Left lobe of liver (tissue), 2 donors: Measurements from ENCODE around the gene REPS1. TPM values are rescaled to one million over a fixed set of nuclear protein-coding genes. Genes with fewer than 3 reads are reported as not detected.

Experiments used
- ATAC-seq: fragments of 200-7000 bp; cut with Tn5 transposase; one replicate; pipeline ENCODE4 v1.9.1; 2020; ENCODE audit warnings: mild to moderate bottlenecking, moderate library complexity
- DNase-seq: peaks from one replicate; pipeline ENCODE4 v3.0.0-alpha.2; 2020; ENCODE audit warnings: low spot score
- total RNA-seq: library from RNA; stranded (reverse); gene quantifications from one replicate; pipeline ENCODE4 v1.2.1, GENCODE V29; 2021
- donor health status: DM: no; HTN: no; CAD: no; lungs with moderate emphysema.
- donor health status: DM: no; HTN: yes; CAD: no.

REPS1 gene
- total RNA-seq, 1 donor from 2014 or later = 49.4 TPM

DNA sequence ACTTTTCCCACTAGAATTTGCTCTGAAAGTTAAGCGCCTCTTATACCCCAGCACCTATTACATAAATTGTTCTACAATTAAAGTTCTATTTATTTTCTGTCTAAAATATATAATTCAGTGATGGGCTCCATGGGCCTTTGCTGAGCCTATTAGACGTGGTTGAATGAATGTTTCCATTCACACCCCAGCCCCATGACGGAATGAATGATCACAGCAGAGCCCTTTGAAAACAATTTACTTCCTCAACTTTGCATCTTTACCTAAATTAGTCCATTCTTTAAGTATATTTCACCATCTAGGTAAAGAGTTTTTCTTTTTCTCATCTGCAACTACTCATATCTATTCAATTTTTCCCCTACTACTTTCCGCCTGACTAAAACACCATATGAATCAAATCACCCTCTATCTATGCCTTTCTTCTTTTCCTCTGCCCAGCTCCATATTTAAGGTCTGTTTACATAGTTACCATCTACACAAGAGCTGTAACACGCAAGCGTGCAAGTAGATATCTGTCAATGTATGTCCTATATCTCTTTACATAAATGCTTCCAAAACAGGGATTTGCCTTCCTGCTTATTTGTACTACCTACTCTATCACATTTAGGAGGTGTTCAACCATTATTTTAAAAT, 122.5 kb downstream of the REPS1 start:
- DNase-seq = no peak
- no peak for ATAC-seq

GRCh38 chr6:138864343-138864890, 123.6 kb downstream of the REPS1 start:
- DNase-seq = no peak
- ATAC-seq = no peak

DNA sequence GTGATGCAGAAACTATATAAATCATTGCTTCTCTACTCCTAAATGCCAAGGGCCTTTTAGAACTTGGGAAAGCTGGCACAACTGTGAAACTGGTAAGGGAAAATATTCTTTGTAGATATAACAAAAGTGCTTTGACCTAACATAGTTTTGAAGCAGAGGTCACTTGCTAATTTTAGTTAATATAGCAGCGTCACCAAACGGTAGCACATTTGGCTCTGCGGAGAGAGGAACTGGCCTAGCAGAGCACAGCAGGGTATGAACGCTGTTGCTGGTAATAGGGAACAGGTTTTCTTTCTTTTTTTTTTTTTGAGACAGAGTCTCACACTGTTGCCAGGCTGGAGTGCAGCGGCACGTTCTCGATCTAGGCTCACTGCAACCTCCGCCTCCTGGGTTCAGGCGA, 124.7 kb downstream of the REPS1 start:
- ATAC-seq = no peak
- no peak for DNase-seq

- ATAC-seq (no peak), DNase-seq (no peak)
These were observed 125.6 kb downstream of the REPS1 start for GRCh38 chr6:138862456-138862855.

GRCh38 chr6:138857775-138858174, 130.3 kb downstream of the REPS1 start:
- ATAC-seq (no peak), DNase-seq (no peak)

- no peak for ATAC-seq
- DNase-seq = no peak
These were observed 131.4 kb downstream of the REPS1 start for GRCh38 chr6:138856654-138857053.

Other genes with a start within 250 kb of the REPS1 start
- 16.5 TPM for gene CCDC28A, start 214.5 kb downstream of the REPS1 start, total RNA-seq
- gene ECT2L, start 192.2 kb downstream of the REPS1 start, total RNA-seq = not detected
- gene ABRACL, start 40.5 kb upstream of the REPS1 start, total RNA-seq = 49.8 TPM
- gene HECA, start 146.8 kb upstream of the REPS1 start, total RNA-seq = 7.4 TPM